Measurements from ENCODE around the gene BBLN.

- TF ChIP-seq CTCF (IDR thresholded peaks at IDR 0.05; ENCODE audit: low read depth, low read length, poor library complexity, severe bottlenecking): no peak
- TF ChIP-seq EZH2phosphoT487 (IDR thresholded peaks at IDR 0.05; ENCODE audit: borderline replicate concordance, low read length): no peak
These were observed 46.4 kb downstream of the BBLN start for GRCh38 chr9:128206484-128206883.

Data from DOHH2 (cell line).